Pancreas (tissue), 10 donors: ENCODE measurements around the gene ACTMAP. TPM values are rescaled to one million over a fixed set of nuclear protein-coding genes. Genes with fewer than 3 reads are reported as not detected.
A peak's percentile ranks its signal among the peaks of the same experiment; 100 is the strongest.

Experiments
- ATAC-seq, 4 donors: fragments of 200-7000 bp; cut with Tn5 transposase; one replicate each; pipeline versions ENCODE4 v1.8.0 to v1.9.1; 2020; ENCODE audit warnings: mild to moderate bottlenecking in 4 of 4, moderate library complexity in 4 of 4
- DNase-seq, 6 donors: peaks; one replicate each; pipeline ENCODE4 v3.0.0-alpha.2; 2020
- FAIRE-seq: peaks from 2 replicates; lab custom pipeline; 2012; peaks lifted over from hg19 to GRCh38; lab: Jason Lieb, UNC
- H3K27ac ChIP-seq, 4 donors: fragments of 200-600 bp; sonication (generic); 1 replicate in 3 of 4; 2 replicates in 1 of 4; pipeline versions ENCODE4 v1.5.0 to v1.8.0; 2020
- H3K27me3 ChIP-seq, 4 donors: fragments of 200-600 bp; one replicate each; pipeline ENCODE4 v1.8.0; 2021
- H3K36me3 ChIP-seq, 3 donors: fragments of 200-600 bp; sonication (generic) in 1 of 3; one replicate each; pipeline versions ENCODE4 v1.5.0 to v1.8.0; 2020 to 2021
- H3K4me1 ChIP-seq, 3 donors: fragments of 200-600 bp; one replicate each; pipeline ENCODE4 v1.8.0; 2021
- H3K4me3 ChIP-seq, 4 donors: fragments of 200-600 bp; sonication (generic) in 2 of 4; one replicate each; pipeline versions ENCODE4 v1.5.0 to v1.8.0; 2020 to 2021
- H3K9me3 ChIP-seq, 4 donors: fragments of 200-600 bp; one replicate each; pipeline ENCODE4 v1.8.0; 2021
- WGBS, 2 donors: extraction: QIAGEN DNeasy Blood & Tissue Kit; methylation state at CpG; one replicate each; pipeline ENCODE4 v1.1.7; 2013; 5-methylcytosine and 5-hydroxymethylcytosine counted together
- intact Hi-C, 3 donors: fragments of 100-400 bp; cut with DNase I; formaldehyde crosslinking; loops; one replicate each; pipeline versions ENCODE4 v1.11.1 to v1.14.2; 2022
- polyA plus RNA-seq, 2 donors: library from polyadenylated mRNA; stranded (reverse); fragments of 200-250 nt; gene quantifications; one replicate each; pipeline ENCODE4 v1.2.3, GENCODE V29; 2013
- total RNA-seq, 6 donors: library from RNA; stranded (reverse); fragmentation: NEBNext Ultra II Directional in 4 of 6; extraction: Animal tissue kit (Norgen Biotek cat#: 25700) in 4 of 6; gene quantifications; one replicate each; pipeline versions ENCODE4 v1.2.1 to v1.2.4, GENCODE V29; 2021 to 2023
- TF ChIP-seq, protein P1 (sequence below), 4 donors: fragments of 200-600 bp; sonication (generic) in 3 of 4; IDR thresholded peaks; one replicate each; pipeline versions ENCODE4 v1.5.0 to v1.8.0; 2021; ENCODE audit warnings: antibody characterized with exemption in 4 of 4
- donor health status: healthy with polysubstance abuse.
- donor health status: DM: no; HTN: no; CAD: no; lungs with moderate emphysema.
- donor health status: DM: no; HTN: no; CAD: no.
- donor health status: control.
- donor health status: control.
- donor health status: Bipolar disorder and iron deficiency.
- donor health status: DM: yes; HTN: yes; CAD: no.
- donor health status: DM: no; HTN: no; CAD: no.
- donor health status: DM: no; HTN: no; CAD: no.
- donor health status: DM: yes; HTN: yes; CAD: no.

ACTMAP gene, protein sequence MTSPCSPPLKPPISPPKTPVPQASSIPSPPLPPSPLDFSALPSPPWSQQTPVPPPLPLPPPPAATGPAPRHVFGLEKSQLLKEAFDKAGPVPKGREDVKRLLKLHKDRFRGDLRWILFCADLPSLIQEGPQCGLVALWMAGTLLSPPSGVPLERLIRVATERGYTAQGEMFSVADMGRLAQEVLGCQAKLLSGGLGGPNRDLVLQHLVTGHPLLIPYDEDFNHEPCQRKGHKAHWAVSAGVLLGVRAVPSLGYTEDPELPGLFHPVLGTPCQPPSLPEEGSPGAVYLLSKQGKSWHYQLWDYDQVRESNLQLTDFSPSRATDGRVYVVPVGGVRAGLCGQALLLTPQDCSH
- total RNA-seq = 1 to 10 TPM; 3.2 to 6.3 (median 4.2) TPM
- polyA plus RNA-seq = 10 to 100 TPM in 1 of 2 donors, 1 to 10 TPM in 1; 6.1 to 10.1 TPM

DNA sequence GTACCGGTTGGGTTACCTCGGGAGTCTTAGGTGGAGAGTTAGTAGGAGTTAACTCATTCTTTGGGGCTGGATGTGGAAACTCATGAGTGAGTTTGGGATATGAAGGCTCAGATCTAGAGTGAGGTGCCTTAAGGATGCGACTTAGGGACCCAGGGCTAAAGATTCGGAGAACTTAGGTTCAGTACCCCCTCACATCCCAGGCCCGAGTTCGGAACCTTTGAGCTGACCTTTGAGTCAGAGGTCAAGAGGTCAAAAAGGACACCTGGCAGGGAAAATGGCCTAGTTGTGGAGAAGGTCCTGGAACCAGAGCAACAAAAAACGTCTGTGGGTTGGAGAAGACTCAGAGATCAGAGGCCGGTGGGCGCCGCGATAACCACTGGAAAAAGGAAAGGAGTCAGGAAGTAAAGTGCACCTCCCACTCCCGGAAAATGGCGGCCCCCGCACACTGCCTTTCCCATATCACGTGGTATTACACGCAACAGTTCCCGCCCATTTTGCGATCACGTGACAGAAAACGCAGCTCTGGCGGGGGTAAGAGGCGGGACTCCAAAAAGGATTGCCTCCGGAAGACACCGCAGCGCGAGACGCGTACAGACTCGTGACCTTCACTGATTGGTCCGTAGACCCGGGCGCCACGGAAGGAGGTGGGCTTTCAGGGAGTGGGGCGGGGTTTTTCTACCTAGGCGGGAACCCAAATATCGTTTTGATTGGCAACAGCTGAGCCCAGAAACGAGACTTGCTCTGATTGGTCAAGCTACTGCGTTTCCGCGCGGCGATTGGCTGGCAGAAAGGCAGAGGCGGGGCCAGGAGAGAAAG is at the start of gene ACTMAP:
TSS of gene ACTMAP (minus strand) at position 420 of the 816 bp plus-strand sequence. CDS start 674 bp downstream, outside the sequence.
- H3K4me3 ChIP-seq = peak within 1 kb of the TSS; percentile 37 to 80 (median 55)
- ATAC-seq = peak; percentile 88 to 93 (median 90)
- no peaks in the 10 kb centered on the region for H3K27me3 ChIP-seq
- FAIRE-seq = peak; percentile 98
- H3K36me3 ChIP-seq = no peaks in the 10 kb centered on the region
- peak within 1 kb of the TSS; percentile 80 to 92 (median 90) for H3K27ac ChIP-seq
- intact Hi-C loops = no loop called here
- peaks cover 0 to 30% (median 7%) of the 10 kb centered on the region in 3 donors for H3K4me1 ChIP-seq
- WGBS, 2 donors = 0 to 1% methylated on average over 43 of the region's 43 CpGs
- no peaks in the 10 kb centered on the region for H3K9me3 ChIP-seq
- TF ChIP-seq, protein P1, sequence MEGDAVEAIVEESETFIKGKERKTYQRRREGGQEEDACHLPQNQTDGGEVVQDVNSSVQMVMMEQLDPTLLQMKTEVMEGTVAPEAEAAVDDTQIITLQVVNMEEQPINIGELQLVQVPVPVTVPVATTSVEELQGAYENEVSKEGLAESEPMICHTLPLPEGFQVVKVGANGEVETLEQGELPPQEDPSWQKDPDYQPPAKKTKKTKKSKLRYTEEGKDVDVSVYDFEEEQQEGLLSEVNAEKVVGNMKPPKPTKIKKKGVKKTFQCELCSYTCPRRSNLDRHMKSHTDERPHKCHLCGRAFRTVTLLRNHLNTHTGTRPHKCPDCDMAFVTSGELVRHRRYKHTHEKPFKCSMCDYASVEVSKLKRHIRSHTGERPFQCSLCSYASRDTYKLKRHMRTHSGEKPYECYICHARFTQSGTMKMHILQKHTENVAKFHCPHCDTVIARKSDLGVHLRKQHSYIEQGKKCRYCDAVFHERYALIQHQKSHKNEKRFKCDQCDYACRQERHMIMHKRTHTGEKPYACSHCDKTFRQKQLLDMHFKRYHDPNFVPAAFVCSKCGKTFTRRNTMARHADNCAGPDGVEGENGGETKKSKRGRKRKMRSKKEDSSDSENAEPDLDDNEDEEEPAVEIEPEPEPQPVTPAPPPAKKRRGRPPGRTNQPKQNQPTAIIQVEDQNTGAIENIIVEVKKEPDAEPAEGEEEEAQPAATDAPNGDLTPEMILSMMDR (IDR thresholded peaks at IDR 0.05) = no peak
- peak; percentile 96 to 100 (median 100) for DNase-seq

DNA sequence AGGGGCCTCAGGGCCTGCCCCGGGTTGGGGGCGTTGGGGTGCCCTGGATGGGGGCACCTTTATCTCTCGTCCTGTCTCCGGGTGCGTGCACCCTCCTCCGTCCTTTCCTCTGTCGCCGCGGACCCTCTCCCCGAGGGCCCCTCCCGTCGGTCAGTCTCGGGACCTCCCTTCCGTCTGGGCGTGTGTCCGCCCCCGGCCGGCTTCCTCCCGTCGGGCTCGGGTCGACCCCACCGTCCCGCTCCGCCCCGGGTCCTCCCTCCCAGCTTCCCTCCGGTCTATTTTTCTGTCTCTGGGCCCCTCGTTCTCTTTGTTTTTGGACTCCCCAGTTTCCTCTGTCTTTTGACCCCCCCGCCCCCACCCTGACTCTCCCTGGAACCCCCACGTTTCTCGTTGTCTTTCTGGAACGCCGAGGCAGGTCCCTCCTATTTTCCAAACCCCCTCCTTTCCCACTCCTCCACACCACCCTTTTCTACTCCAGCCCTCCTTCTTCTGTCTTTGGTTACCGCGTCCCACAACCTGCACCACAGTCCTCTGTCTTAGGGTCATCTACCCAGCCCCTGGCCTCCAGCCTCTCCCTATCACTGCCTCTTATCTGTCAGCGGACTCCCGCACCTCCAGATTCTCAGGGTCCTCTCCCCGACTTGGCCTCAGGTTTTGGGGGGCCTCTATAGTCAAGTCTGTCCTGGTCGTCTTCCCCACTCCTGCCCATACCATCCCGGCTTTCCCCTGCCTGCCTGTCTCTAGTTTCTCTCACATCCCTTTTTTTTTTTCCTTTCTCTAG is 49.5 kb upstream of the ACTMAP start:
- no peak for FAIRE-seq
- Histone ChIP-seq H3K36me3 (no peaks in the 10 kb centered on the region), H3K4me3 (peak overlapping the region; percentile 76 to 93 (median 90)), H3K27ac (peak overlapping the region; percentile 65 to 92 (median 77)), H3K4me1 (peaks cover 30 to 51% (median 44%) of the 10 kb centered on the region in 3 donors), H3K9me3 (no peaks in the 10 kb centered on the region), H3K27me3 (no peaks in the 10 kb centered on the region)
- 2 to 4% methylated on average over 29 to 40 of the region's 40 CpGs for WGBS, 2 donors
- intact Hi-C loops = no loop called here
- TF ChIP-seq, protein P1 (IDR thresholded peaks at IDR 0.05) = no peak
- no peak for ATAC-seq
- DNase-seq = peak in 5 of 6 donors; percentile 39 to 87 (median 61)

DNA sequence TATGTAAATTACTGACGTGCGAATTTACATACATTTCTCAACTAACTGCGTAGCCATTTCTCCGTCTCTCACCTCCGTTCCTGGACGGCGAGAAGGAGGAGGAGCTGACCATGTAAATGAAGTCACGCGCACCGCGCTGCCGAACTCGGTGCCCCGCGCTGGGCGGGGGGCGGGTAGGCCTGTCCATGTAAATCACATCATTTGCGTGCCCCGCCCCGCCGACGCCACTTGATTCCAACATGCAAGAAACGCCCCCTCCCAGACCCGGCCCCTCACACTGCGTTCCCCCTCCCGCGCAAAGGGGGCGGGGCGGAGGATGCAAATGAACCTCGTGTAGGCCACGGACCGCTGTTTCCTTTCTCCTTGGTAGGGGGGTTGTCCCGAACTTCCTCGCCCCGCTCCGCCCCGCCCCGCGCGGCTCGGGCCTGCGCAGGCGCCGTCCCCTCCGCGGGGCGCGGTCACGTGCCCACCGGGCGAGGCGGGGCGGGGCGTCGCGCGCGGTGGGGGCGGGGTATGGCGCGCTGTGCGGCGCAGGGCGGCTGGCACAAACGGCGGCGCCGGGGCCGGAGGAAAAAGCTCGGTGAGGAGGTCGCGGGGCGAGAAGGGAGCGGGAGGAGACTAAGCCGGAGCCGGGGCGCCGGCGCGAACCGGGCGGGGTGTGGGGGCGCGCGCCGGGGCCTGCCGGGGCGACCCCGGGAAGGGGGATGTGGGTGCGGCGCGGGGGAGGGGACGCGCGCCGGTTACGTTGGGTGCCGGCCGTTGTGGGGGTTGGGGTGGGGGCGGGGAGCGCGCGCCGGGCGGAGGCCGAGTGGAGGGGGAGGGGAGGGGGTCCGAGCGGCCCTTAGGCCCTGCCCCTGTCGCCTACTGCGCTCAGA is 48.6 kb upstream of the ACTMAP start, which contains the start of gene EGLN2:
TSS of gene EGLN2 (plus strand) at position 509 of the 875 bp plus-strand sequence. CDS start 1,382 bp downstream, outside the sequence.
- peak within 1 kb of the TSS; percentile 70 to 92 (median 82) for H3K27ac ChIP-seq
- no peaks in the 10 kb centered on the region for H3K9me3 ChIP-seq
- intact Hi-C loops = no loop called here
- H3K27me3 ChIP-seq = no peaks in the 10 kb centered on the region
- WGBS, 2 donors = 1% methylated on average over 37 to 103 of the region's 110 CpGs
- H3K36me3 ChIP-seq = no peaks in the 10 kb centered on the region
- H3K4me3 ChIP-seq = peak within 1 kb of the TSS; percentile 76 to 93 (median 90)
- ATAC-seq = peak; percentile 86 to 90 (median 86)
- peak; percentile 80 for FAIRE-seq
- H3K4me1 ChIP-seq = peaks cover 23 to 43% (median 36%) of the 10 kb centered on the region in 3 donors
- DNase-seq = peak; percentile 98 to 100 (median 100)
- TF ChIP-seq, protein P1 (IDR thresholded peaks at IDR 0.05) = no peak
